Progenitor cell of endocrine pancreas (in vitro differentiated cells): ENCODE measurements around the gene FXN. TPM values are rescaled to one million over a fixed set of nuclear protein-coding genes. Genes with fewer than 3 reads are reported as not detected.
A peak's percentile ranks its signal among the peaks of the same experiment; 100 is the strongest.

Experiments
- DNase-seq: peaks from one replicate; pipeline ENCODE4 v3.0.0; 2021; ENCODE audit warnings: low spot score; ENCODE audit not compliant: unreplicated experiment
- H3K27ac Mint-ChIP-seq: 2 replicates; pipeline ENCODE4 v1.8.0; 2021; ENCODE audit warnings: mild to moderate bottlenecking, moderate library complexity, mixed read lengths
- H3K27me3 Mint-ChIP-seq: 2 replicates; pipeline ENCODE4 v1.8.0; 2021; ENCODE audit warnings: mixed read lengths
- H3K36me3 Mint-ChIP-seq: 2 replicates; pipeline ENCODE4 v1.8.0; 2022; ENCODE audit warnings: mixed read lengths; ENCODE audit not compliant: insufficient read depth
- H3K4me1 Mint-ChIP-seq: 2 replicates; pipeline ENCODE4 v1.8.0; 2021; ENCODE audit warnings: low read depth, mixed read lengths
- H3K4me3 Mint-ChIP-seq: 2 replicates; pipeline ENCODE4 v1.8.0; 2021; ENCODE audit warnings: low read depth, mild to moderate bottlenecking, moderate library complexity, mixed read lengths
- H3K9me3 Mint-ChIP-seq: 2 replicates; pipeline ENCODE4 v1.8.0; 2021; ENCODE audit warnings: low read depth, mixed read lengths
- total RNA-seq: library from RNA; stranded (reverse); gene quantifications from 2 replicates; pipeline ENCODE4 v1.2.1, GENCODE V29; 2021
- TF ChIP-seq, protein P1 (sequence below): fragments of 200-600 bp; sonication (generic); IDR thresholded peaks from one replicate; pipeline ENCODE4 v1.5.0; 2021; ENCODE audit warnings: antibody characterized with exemption, mild to moderate bottlenecking; ENCODE audit not compliant: unreplicated experiment

FXN gene
- total RNA-seq, 1 donor from 2014 or later = 25.7 TPM

DNA sequence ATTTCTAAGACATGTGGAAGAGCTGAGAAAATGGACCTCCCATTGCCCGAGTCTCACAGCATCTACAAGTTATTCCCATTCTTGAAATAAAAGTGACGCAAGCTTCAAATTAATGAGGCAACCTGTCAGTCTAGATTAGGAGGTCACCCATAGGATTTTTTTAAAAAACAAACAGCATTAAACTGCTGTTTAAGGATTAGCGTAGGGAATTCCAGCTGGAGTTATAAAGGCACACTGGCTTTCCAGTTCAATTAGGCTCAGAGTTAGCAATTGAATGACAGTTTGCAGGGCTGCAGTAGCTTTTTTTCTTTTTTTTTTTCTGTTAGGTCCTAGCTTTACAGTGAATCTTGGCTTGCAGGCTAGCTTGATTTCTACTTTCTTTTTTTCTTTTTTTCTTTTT is 37.9 kb upstream of the FXN start:
- Mint-ChIP-seq H3K36me3 (no peaks in the 10 kb centered on the region), H3K4me1 (peaks cover 2% of the 10 kb centered on the region), H3K9me3 (no peaks in the 10 kb centered on the region), H3K27me3 (peaks cover 6% of the 10 kb centered on the region), H3K27ac (no peak overlapping the region), H3K4me3 (no peak overlapping the region)
- no peak for DNase-seq
- TF ChIP-seq, protein P1, sequence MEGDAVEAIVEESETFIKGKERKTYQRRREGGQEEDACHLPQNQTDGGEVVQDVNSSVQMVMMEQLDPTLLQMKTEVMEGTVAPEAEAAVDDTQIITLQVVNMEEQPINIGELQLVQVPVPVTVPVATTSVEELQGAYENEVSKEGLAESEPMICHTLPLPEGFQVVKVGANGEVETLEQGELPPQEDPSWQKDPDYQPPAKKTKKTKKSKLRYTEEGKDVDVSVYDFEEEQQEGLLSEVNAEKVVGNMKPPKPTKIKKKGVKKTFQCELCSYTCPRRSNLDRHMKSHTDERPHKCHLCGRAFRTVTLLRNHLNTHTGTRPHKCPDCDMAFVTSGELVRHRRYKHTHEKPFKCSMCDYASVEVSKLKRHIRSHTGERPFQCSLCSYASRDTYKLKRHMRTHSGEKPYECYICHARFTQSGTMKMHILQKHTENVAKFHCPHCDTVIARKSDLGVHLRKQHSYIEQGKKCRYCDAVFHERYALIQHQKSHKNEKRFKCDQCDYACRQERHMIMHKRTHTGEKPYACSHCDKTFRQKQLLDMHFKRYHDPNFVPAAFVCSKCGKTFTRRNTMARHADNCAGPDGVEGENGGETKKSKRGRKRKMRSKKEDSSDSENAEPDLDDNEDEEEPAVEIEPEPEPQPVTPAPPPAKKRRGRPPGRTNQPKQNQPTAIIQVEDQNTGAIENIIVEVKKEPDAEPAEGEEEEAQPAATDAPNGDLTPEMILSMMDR = no peak

DNA sequence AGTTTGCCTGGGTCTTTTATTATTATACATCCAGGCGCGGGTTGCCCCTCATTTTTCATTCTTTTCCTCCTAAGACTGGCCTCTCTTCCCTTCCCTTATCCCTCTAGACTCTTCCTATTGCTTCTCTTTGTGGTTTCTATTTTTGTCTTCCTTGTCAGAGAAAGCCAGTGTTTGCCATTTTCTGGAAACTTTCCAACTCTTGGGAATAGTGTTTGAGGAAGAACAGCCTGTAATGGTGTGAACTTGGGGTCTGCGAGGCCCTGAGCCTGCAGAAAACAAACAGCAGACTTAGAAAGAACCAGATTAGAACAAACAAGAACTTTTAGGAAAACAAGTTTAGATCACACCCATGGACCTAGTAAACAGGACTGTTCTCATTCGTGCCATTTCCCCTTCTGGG is 37.2 kb upstream of the FXN start:
- DNase-seq = no peak
- no peak overlapping the region for H3K27ac Mint-ChIP-seq
- H3K36me3 Mint-ChIP-seq = no peaks in the 10 kb centered on the region
- H3K27me3 Mint-ChIP-seq = peaks cover 9% of the 10 kb centered on the region
- no peaks in the 10 kb centered on the region for H3K9me3 Mint-ChIP-seq
- TF ChIP-seq, protein P1 = no peak
- peaks cover 2% of the 10 kb centered on the region for H3K4me1 Mint-ChIP-seq
- H3K4me3 Mint-ChIP-seq = no peak overlapping the region

DNA sequence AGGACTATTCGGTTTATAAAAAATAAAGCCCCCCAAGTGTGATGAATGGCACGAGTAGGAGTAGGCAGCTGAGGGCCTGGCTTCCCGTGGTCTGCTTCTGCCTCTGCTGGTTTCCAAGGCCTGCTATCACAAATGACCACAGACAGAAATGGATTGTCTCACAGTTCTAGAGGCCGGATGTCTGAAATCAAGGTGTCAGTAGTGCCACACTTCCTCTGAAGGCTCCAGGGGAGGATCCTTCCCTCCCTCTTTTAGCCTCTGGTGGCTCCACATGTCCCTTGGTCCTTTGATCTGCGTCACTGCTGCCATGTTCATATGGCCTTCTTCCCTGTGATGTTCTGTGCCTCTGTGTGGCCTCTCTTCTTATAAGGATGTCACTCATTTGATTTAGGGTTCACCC is 36.7 kb upstream of the FXN start:
- no peak overlapping the region for H3K4me3 Mint-ChIP-seq
- H3K9me3 Mint-ChIP-seq = no peaks in the 10 kb centered on the region
- H3K4me1 Mint-ChIP-seq = peaks cover 2% of the 10 kb centered on the region
- H3K27me3 Mint-ChIP-seq = peaks cover 9% of the 10 kb centered on the region
- H3K36me3 Mint-ChIP-seq = no peaks in the 10 kb centered on the region
- H3K27ac Mint-ChIP-seq = no peak overlapping the region
- TF ChIP-seq, protein P1 = no peak
- DNase-seq = no peak

DNA sequence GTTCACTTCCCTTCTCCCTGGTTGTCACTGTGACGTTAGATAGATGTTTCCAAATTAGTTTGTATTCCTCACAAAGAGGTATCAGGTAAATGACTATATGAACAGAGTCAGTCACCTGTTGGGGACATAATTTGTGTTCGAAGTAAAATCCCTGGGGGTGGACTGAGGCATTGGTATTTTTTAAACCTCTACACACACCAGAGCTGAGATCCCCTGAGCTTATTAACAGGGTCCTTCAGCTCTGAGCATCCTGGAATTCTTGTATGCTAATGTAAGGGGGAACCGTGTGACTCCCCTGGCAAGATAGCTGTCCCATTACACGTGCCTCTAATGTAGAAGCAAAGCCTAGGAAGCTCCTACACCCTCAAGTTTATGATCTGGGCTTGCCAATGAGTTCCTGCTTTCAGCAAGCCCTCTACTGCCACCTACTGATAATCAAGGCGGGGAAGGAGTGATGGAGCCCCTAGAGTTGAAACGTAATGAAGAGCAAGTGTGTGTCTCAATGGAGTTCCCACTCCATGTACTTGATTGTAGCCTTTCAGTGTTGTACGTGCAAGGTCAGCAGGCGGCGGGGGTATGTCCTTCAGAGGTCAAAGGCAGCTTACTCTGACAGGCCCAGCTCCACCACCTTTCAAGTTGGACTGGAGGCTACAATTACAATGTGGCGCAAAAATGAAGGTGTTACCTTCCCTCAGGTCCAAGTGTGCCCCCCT is 36.0 kb upstream of the FXN start:
- H3K36me3 Mint-ChIP-seq = no peaks in the 10 kb centered on the region
- no peak overlapping the region for H3K27ac Mint-ChIP-seq
- no peaks in the 10 kb centered on the region for H3K9me3 Mint-ChIP-seq
- H3K4me3 Mint-ChIP-seq = no peak overlapping the region
- H3K4me1 Mint-ChIP-seq = peaks cover 2% of the 10 kb centered on the region
- peak; percentile 46 for DNase-seq
- TF ChIP-seq, protein P1 = peak; percentile 82
- H3K27me3 Mint-ChIP-seq = peaks cover 9% of the 10 kb centered on the region

DNA sequence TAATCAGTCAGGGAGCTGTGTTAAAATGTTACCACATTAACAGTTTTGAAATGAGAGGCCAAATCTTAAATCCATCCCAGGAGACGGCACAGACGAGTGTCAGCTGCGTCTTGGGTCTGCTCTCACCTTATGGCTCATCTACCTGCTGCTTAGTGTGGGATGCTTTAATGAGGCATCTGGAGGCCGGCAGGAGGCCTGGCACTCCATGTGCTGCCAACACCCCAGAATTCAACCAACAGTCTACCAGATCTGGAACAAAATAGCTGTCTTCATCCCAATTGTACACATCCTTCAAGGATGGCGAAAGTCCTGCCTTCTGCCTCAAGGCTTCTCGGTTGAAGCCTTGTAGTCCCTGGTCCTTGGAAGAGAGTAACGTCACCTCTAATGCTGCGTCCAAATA is 33.6 kb upstream of the FXN start:
- TF ChIP-seq, protein P1 = no peak
- H3K27me3 Mint-ChIP-seq = peaks cover 8% of the 10 kb centered on the region
- H3K4me3 Mint-ChIP-seq = no peak overlapping the region
- no peaks in the 10 kb centered on the region for H3K36me3 Mint-ChIP-seq
- H3K4me1 Mint-ChIP-seq = peaks cover 2% of the 10 kb centered on the region
- no peak overlapping the region for H3K27ac Mint-ChIP-seq
- H3K9me3 Mint-ChIP-seq = no peaks in the 10 kb centered on the region
- DNase-seq = no peak
